Measurements from ENCODE around the gene KIAA1671.

Gene KIAA1671

GRCh38 chr22:25014896-25015755 lies 62.6 kb downstream of the KIAA1671 start:
- no peak for DNase-seq (ENCODE audit: low spot score)

GRCh38 chr22:25016311-25016710 lies 63.8 kb downstream of the KIAA1671 start:
- no peak for DNase-seq (ENCODE audit: low spot score)

GRCh38 chr22:25018009-25018408 lies 65.5 kb downstream of the KIAA1671 start:
- no peak for DNase-seq (ENCODE audit: low spot score)

- DNase-seq (ENCODE audit: low spot score), result no peak
Measured at GRCh38 chr22:25019427-25020184, 67.1 kb downstream of the KIAA1671 start.

- DNase-seq (ENCODE audit: low spot score), result no peak
Measured at GRCh38 chr22:25021409-25021808, 68.9 kb downstream of the KIAA1671 start.

- no peak for DNase-seq (ENCODE audit: low spot score)
Measured at GRCh38 chr22:25021976-25022711, 69.6 kb downstream of the KIAA1671 start.

GRCh38 chr22:25023879-25024278 lies 71.4 kb downstream of the KIAA1671 start:
- no peak for DNase-seq (ENCODE audit: low spot score)

- DNase-seq (ENCODE audit: low spot score), result no peak
Measured at GRCh38 chr22:25024895-25025294, 72.4 kb downstream of the KIAA1671 start.

GRCh38 chr22:25025491-25026400 lies 73.2 kb downstream of the KIAA1671 start:
- peak; percentile 54 for DNase-seq (ENCODE audit: low spot score)

GRCh38 chr22:25027043-25027906 lies 74.8 kb downstream of the KIAA1671 start:
- DNase-seq (ENCODE audit: low spot score), result no peak

- peak; percentile 36 for DNase-seq (ENCODE audit: low spot score)
Measured at GRCh38 chr22:25027959-25028840, 75.7 kb downstream of the KIAA1671 start.

GRCh38 chr22:25028841-25029141 lies 76.3 kb downstream of the KIAA1671 start:
- DNase-seq (ENCODE audit: low spot score), result no peak

- no peak for DNase-seq (ENCODE audit: low spot score)
Measured at GRCh38 chr22:25029181-25029580, 76.7 kb downstream of the KIAA1671 start.

GRCh38 chr22:25030636-25031035 lies 78.1 kb downstream of the KIAA1671 start:
- DNase-seq (ENCODE audit: low spot score), result no peak

GRCh38 chr22:25032066-25032465 lies 79.5 kb downstream of the KIAA1671 start:
- no peak for DNase-seq (ENCODE audit: low spot score)

- DNase-seq (ENCODE audit: low spot score), result no peak
Measured at GRCh38 chr22:25035715-25036114, 83.2 kb downstream of the KIAA1671 start.

GRCh38 chr22:25038239-25038638 lies 85.7 kb downstream of the KIAA1671 start:
- no peak for DNase-seq (ENCODE audit: low spot score)

GRCh38 chr22:25038771-25039170 lies 86.3 kb downstream of the KIAA1671 start:
- no peak for DNase-seq (ENCODE audit: low spot score)

GRCh38 chr22:25039255-25039654 lies 86.7 kb downstream of the KIAA1671 start:
- no peak for DNase-seq (ENCODE audit: low spot score)

GRCh38 chr22:25039754-25040153 lies 87.2 kb downstream of the KIAA1671 start:
- no peak for DNase-seq (ENCODE audit: low spot score)

Data from GM03348 (cell line).